HL-60 (cell line): ENCODE results near the gene DPYSL4.

Source experiments
- DNase-seq, 2 experiments: peaks; one replicate each; pipeline ENCODE4 v3.0.0-alpha.2; 2010 to 2020; ENCODE audit warnings: low read depth in 1 of 2, low spot score in 1 of 2
- H3K27ac ChIP-seq: fragments of 250-450 bp; sonication (Bioruptor Pico); replicated peaks from 2 replicates; pipeline ENCODE4 v1.5.1; 2020; ENCODE audit warnings: mild to moderate bottlenecking, moderate library complexity
- H3K27me3 ChIP-seq: fragments of 250-450 bp; sonication (Bioruptor Pico); 2 replicates; pipeline ENCODE4 v1.5.1; 2021; ENCODE audit warnings: mild to moderate bottlenecking, moderate library complexity; ENCODE audit not compliant: insufficient read depth, poor library complexity, severe bottlenecking
- H3K4me3 ChIP-seq: replicated peaks from 2 replicates; pipeline ENCODE4 v1.5.1; 2011; ENCODE audit warnings: mild to moderate bottlenecking, control low read depth, low read length; ENCODE audit not compliant: insufficient read depth
- CTCF ChIP-seq: IDR thresholded peaks from one replicate; pipeline ENCODE4 v1.5.1; 2011; ENCODE audit warnings: low read length, control low read depth, inconsistent platforms; ENCODE audit not compliant: insufficient read depth
- GABPA ChIP-seq: IDR thresholded peaks from 2 replicates; pipeline ENCODE4 v1.6.1; 2012; ENCODE audit warnings: low read depth
- POLR2AphosphoS5 ChIP-seq: IDR thresholded peaks from 2 replicates; pipeline ENCODE4 v1.6.1; 2012; ENCODE audit warnings: low read depth
- REST ChIP-seq: IDR thresholded peaks from 2 replicates; pipeline ENCODE4 v1.6.1; 2012; ENCODE audit warnings: low read depth; ENCODE audit not compliant: insufficient replicate concordance
- SPI1 ChIP-seq: IDR thresholded peaks from 2 replicates; pipeline ENCODE4 v1.6.1; 2012; ENCODE audit warnings: low read depth, mild to moderate bottlenecking, borderline replicate concordance

The DPYSL4 gene

GRCh38 chr10:132225073-132225848, 38.5 kb downstream of the DPYSL4 start:
- Histone ChIP-seq H3K27me3 (no peaks in the 10 kb centered on the region), H3K27ac (no peak overlapping the region), H3K4me3 (no peak overlapping the region)
- no peak for TF ChIP-seq SPI1
- no peak for TF ChIP-seq GABPA
- TF ChIP-seq POLR2AphosphoS5 = no peak
- no peak for TF ChIP-seq REST
- no peak for TF ChIP-seq CTCF
- DNase-seq = no peak

- TF ChIP-seq SPI1 (no peak), REST (no peak), GABPA (no peak), POLR2AphosphoS5 (no peak), CTCF (no peak)
- DNase-seq = no peak
- H3K27me3 ChIP-seq = no peaks in the 10 kb centered on the region
- H3K27ac ChIP-seq = no peak overlapping the region
- no peak overlapping the region for H3K4me3 ChIP-seq
Measured at GRCh38 chr10:132225849-132226205, 39.1 kb downstream of the DPYSL4 start.

- TF ChIP-seq SPI1 (no peak), CTCF (no peak), GABPA (no peak), POLR2AphosphoS5 (no peak), REST (no peak)
- DNase-seq = no peak
- Histone ChIP-seq H3K27ac (no peak overlapping the region), H3K27me3 (peaks cover 3% of the 10 kb centered on the region), H3K4me3 (no peak overlapping the region)
Measured at GRCh38 chr10:132226586-132227405, 40.0 kb downstream of the DPYSL4 start.
